HG02840 (cell line): ENCODE data around the gene PSMB7.

Experiments
- ATAC-seq: cut with Tn5 transposase; IDR thresholded peaks from one replicate; pipeline ENCODE4 v1.9.1; 2021; ENCODE audit warnings: mild to moderate bottlenecking, moderate library complexity, moderate number of reproducible peaks; ENCODE audit not compliant: unreplicated experiment, low FRiP score

Gene PSMB7

DNA sequence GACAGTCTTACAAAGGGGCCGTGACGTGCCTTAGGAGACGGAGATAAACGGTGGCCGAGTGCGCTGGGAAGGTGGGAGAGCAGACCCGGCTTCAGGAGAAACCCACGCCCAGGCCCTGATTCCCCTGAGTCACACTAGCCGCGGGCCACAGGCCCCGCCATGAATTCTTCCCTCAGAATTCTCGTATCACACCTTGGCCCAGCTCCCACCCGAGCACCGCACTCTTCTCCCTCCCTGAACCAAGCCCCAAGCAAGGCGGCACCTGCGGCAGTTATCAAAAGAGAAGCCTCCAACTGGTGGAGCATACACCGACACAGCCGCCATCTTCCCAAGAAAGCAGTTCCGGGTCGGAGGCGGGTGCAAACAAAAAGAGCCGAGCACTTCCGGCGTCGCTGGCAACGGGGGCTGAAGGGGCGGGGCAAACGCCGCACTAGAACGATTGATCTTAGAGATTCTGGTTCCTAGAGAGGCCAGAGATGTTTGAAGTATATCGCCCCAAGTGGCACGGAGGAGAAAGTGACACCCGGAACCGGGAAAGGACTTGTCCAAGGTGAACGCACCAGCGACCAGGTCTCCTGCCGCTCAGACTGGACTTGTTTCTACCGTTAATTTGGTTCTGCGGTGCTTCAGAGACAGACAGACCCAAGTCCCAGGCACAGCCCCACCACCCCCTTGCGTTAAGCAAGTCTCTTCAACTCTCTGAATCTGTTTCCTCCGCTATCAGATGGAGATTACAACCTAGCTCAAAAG is at the start of gene PSMB7:
TSS of gene PSMB7 (minus strand) at position 341 of the 750 bp plus-strand sequence. CDS start at position 324, 17 bp downstream.
- peak; percentile 90 for ATAC-seq

- no peak for ATAC-seq
Measured at GRCh38 chr9:124462739-124463138, 47.5 kb upstream of the PSMB7 start.

GRCh38 chr9:124458441-124458840 is 43.2 kb upstream of the PSMB7 start:
- no peak for ATAC-seq

GRCh38 chr9:124457887-124458431 is 42.7 kb upstream of the PSMB7 start:
- no peak for ATAC-seq

DNA sequence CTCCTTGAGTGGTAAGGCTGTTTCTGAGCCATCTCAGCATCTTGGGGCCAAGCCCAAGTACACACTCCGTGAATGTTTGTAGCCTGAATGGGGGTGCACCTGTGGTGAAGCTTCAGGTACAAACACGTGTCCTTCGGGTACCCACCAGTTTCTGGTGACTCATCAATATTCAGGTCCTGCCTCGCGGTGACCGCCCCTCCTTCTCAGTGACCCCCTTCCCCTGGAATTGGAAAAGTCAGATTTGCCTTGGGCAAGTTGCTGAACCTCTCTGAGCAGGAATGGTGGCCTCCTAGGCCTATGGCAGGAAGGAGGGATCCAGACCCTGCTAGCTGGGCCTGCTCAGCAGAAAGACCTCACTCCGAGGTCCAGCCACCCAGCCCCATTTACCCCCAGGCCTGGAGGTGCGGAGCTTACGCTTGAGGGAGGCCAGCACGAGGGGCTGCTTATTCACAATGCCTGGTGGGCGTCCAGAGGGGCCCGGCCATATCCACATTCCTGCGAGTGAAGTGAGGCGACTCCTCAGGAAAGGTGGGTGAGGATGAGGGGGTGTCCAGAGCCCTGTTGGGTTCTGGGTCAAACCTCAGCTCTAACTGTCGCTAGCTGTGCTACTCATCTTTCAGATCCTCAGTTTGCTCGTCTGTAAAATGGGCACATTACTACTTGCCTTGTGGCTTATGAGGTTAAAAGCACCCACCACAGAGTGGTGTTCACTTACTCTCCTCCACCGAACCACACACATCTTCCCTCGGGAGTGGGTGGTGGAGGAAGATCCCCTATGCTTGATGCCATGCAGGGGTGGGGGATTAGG is 42.0 kb upstream of the PSMB7 start:
- no peak for ATAC-seq

GRCh38 chr9:124456341-124457078 is 41.3 kb upstream of the PSMB7 start:
- no peak for ATAC-seq

GRCh38 chr9:124455820-124456219 is 40.6 kb upstream of the PSMB7 start:
- ATAC-seq: no peak

- ATAC-seq: no peak
Measured at GRCh38 chr9:124454791-124455443, 39.7 kb upstream of the PSMB7 start.

DNA sequence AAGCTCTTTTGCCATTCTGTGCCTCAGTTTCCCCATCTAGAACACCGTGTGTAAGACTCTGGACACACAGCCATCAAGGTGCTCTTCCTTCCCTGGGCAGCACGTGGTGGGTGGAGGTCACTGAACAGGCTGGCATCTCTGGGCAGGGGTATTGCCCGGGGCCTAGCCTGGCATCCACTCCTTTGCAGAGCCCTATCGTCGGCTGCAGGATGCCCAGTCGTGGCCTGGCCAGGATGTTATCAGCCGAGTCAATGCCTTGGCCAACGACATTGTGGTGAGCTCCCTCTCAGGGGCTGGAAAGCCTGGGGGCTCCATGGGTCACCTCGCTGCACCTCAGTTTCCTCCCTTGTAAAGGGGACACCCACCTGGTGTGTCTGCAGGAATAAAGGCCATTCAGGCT is 39.1 kb upstream of the PSMB7 start:
- no peak for ATAC-seq

DNA sequence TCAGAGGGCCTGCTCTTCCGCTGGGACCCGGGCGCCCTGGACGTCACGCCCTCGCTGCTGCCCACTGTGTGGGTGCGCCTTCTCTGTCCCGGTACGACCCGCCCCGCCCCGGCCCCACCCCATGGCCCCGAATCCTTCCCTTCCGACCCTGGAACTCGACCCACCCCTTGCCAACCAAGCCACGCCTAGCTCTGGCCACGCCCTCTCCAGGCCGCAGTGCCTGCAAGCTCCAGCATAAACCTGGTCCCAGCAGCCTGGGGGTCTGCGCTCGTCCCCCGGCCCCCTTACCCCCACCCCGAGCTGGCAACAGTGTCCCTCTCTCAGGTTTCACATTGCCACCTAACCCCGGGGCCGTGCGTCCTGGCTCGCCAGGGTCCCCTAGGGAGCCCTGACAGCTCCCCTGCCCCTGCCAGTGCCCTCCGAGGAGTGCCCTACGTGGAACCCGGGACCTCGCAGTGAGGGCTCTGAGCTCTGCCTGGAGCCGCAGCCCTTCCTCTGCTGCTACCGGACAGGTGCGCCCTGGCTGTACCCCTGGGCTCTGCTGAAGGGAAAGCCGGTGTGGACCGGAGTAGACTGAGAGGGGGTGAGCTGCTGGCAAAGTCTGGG is 38.4 kb upstream of the PSMB7 start:
- ATAC-seq: no peak

- no peak for ATAC-seq
Measured at GRCh38 chr9:124452841-124453585, 37.8 kb upstream of the PSMB7 start.

GRCh38 chr9:124452326-124452725 is 37.1 kb upstream of the PSMB7 start:
- no peak for ATAC-seq

GRCh38 chr9:124450931-124451661 is 35.9 kb upstream of the PSMB7 start:
- no peak for ATAC-seq

DNA sequence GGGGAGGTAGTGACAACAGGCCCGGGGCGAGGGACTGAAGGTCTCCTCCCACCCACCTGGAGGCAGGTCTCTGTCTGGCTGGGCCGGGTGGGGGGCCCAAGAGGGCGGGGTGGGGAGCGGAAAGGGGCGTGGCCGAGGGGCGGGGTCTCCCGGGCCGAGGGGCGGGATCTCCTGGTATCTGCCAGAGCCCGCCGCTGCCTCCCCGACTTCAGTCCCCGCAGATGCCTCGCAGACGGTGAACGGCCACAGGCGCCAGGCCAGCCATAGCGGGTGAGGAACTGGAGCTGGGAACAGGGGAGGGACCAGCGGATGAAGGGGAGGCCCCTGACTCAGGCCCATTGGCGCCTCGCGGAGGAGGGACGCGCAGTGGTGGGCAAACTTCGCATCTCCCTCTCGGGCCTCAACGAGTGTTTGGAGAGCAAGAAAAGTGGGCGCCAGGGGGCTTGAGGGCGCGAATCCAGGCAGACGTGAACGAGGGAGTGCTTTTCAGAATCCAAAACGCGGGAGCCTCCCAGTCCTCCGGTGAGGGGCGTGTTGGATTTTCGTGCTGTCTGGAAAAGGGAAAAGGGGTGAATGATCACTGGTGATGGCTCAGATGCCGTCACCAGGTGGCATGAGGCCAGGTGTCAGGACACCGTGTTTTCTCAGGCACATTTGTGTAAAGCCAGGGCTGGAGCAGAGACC is 35.1 kb upstream of the PSMB7 start, which contains the start of gene ADGRD2:
TSS of gene ADGRD2 (plus strand) at position 211 of the 684 bp plus-strand sequence. CDS start 1,216 bp downstream, outside the sequence.
- no peak for ATAC-seq

- no peak for ATAC-seq
Measured at GRCh38 chr9:124449381-124450151, 34.3 kb upstream of the PSMB7 start.

DNA sequence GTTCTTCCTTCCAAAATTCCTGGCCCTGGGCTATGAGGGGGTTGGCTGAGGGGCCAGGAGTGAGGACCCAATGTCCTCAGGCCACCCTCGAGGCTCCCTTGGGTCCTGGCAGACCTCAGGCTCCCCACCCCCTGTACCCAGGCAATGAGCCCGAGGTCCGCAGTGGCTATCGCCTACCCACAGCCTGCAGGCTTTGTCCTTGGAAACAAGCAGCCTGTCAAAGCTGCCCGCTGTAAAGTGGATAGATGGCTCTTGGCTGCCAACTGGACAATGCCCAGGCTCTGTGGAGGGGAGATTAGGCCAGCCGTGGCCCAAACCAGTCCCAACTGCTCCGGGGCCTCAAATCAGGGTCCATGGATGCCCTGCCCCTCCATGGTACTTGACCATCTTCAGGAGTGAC is 32.8 kb upstream of the PSMB7 start:
- no peak for ATAC-seq

DNA sequence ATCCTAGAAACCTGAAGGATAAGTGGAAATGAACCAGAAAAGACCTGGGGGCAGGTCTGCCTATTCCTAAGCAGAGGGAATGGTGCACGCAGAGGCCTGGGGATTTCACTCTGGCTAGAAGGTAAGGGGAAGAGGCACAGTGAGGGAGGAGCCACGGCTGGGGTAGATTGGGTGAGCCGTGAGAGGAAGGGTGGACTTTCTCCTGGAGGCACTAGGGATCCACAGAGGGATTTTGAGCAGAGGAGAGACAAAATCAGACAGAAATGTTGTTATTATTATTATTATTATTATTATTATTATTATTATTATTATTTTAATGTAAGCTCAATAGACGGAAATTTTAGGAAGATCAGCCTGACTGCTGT is 32.0 kb upstream of the PSMB7 start:
- ATAC-seq: no peak
